Trophoblast cell (in vitro differentiated cells and primary cell): ENCODE measurements around the gene ULBP2.
A peak's percentile ranks its signal among the peaks of the same experiment; 100 is the strongest.
"Not testable (repeated sequence)": the region's sequence is repeated elsewhere in the genome, so short reads cannot be mapped to it uniquely, and the experiment has no call there.

Experiments used
- DNase-seq, 2 donors: peaks; one replicate each; pipeline ENCODE4 v3.0.0-alpha.2; 2016
- H2AFZ ChIP-seq: 2 replicates; pipeline ENCODE4 v1.6.1; 2013; ENCODE audit warnings: low read length, moderate library complexity, mild to moderate bottlenecking; ENCODE audit not compliant: insufficient read depth, poor library complexity
- H2AK5ac ChIP-seq: 2 replicates; pipeline ENCODE4 v1.6.1; 2013; ENCODE audit warnings: mild to moderate bottlenecking, low read length
- H2BK120ac ChIP-seq: 2 replicates; pipeline ENCODE4 v1.6.1; 2013; ENCODE audit warnings: low read length, mild to moderate bottlenecking, moderate library complexity; ENCODE audit not compliant: insufficient read depth, poor library complexity
- H2BK12ac ChIP-seq: 2 replicates; pipeline ENCODE4 v1.6.1; 2013; ENCODE audit warnings: mild to moderate bottlenecking, low read length, moderate library complexity
- H2BK5ac ChIP-seq: 2 replicates; pipeline ENCODE4 v1.6.1; 2013; ENCODE audit warnings: low read length, low read depth, moderate library complexity, mild to moderate bottlenecking; ENCODE audit not compliant: poor library complexity
- H3K14ac ChIP-seq: 2 replicates; pipeline ENCODE4 v1.6.1; 2013; ENCODE audit warnings: mild to moderate bottlenecking, low read length
- H3K18ac ChIP-seq: 2 replicates; pipeline ENCODE4 v1.6.1; 2013; ENCODE audit warnings: mild to moderate bottlenecking, low read length
- H3K23ac ChIP-seq: 2 replicates; pipeline ENCODE4 v1.6.1; 2013; ENCODE audit warnings: low read length
- H3K27ac ChIP-seq: 2 replicates; pipeline ENCODE4 v1.5.1; 2013; ENCODE audit warnings: low read depth, mild to moderate bottlenecking, inconsistent platforms, low read length, moderate library complexity
- H3K27me3 ChIP-seq: 2 replicates; pipeline ENCODE4 v1.6.1; 2013; ENCODE audit warnings: inconsistent platforms, mild to moderate bottlenecking, low read length, moderate library complexity; ENCODE audit not compliant: insufficient read depth
- H3K36me3 ChIP-seq, 2 experiments: 1 replicate in 1 of 2; 2 replicates in 1 of 2; pipeline ENCODE4 v1.6.1; 2013; ENCODE audit warnings: low read length in 2 of 2, mild to moderate bottlenecking in 2 of 2, moderate library complexity in 1 of 2; ENCODE audit not compliant: insufficient read depth in 2 of 2, control insufficient read depth in 1 of 2
- H3K4ac ChIP-seq: 2 replicates; pipeline ENCODE4 v1.6.1; 2013; ENCODE audit warnings: low read depth, mild to moderate bottlenecking, low read length, moderate library complexity
- H3K4me1 ChIP-seq, 2 experiments: 1 replicate in 1 of 2; 2 replicates in 1 of 2; pipeline ENCODE4 v1.6.1; 2013; ENCODE audit warnings: low read length in 2 of 2, mild to moderate bottlenecking in 2 of 2, moderate library complexity in 1 of 2; ENCODE audit not compliant: insufficient read depth in 2 of 2, control insufficient read depth in 1 of 2
- H3K4me2 ChIP-seq: 2 replicates; pipeline ENCODE4 v1.6.1; 2013; ENCODE audit warnings: inconsistent platforms, mild to moderate bottlenecking, low read length, moderate library complexity
- H3K4me3 ChIP-seq: 2 replicates; pipeline ENCODE4 v1.5.1; 2013; ENCODE audit warnings: mild to moderate bottlenecking, low read depth, low read length, inconsistent platforms
- H3K79me1 ChIP-seq: one replicate; pipeline ENCODE4 v1.6.1; 2013; ENCODE audit warnings: low read length
- H3K79me2 ChIP-seq: 2 replicates; pipeline ENCODE4 v1.6.1; 2013; ENCODE audit warnings: low read length, mild to moderate bottlenecking; ENCODE audit not compliant: control insufficient read depth, insufficient read depth, poor library complexity
- H3K9ac ChIP-seq: 2 replicates; pipeline ENCODE4 v1.6.1; 2013; ENCODE audit warnings: mild to moderate bottlenecking, low read length
- H3K9me3 ChIP-seq: 2 replicates; pipeline ENCODE4 v1.6.1; 2013; ENCODE audit warnings: low read depth, mild to moderate bottlenecking, control low read depth, inconsistent platforms, low read length; ENCODE audit not compliant: insufficient read depth
- H4K12ac ChIP-seq: 2 replicates; pipeline ENCODE4 v1.6.1; 2013; ENCODE audit warnings: low read depth, mild to moderate bottlenecking, low read length, moderate library complexity
- H4K8ac ChIP-seq: 2 replicates; pipeline ENCODE4 v1.6.1; 2013; ENCODE audit warnings: low read depth, mild to moderate bottlenecking, low read length, moderate library complexity
- H4K91ac ChIP-seq: one replicate; pipeline ENCODE4 v1.6.1; 2013; ENCODE audit warnings: low read depth, mild to moderate bottlenecking, low read length, moderate library complexity
- WGBS: extraction: QIAGEN DNeasy Blood & Tissue Kit; methylation state at CpG from one replicate; pipeline ENCODE4 v1.1.7; 2013; ENCODE audit warnings: missing lambda C conversion rate; ENCODE audit not compliant: insufficient read length, insufficient coverage; ENCODE audit errors: extremely low coverage; 5-methylcytosine and 5-hydroxymethylcytosine counted together

The ULBP2 gene

DNA sequence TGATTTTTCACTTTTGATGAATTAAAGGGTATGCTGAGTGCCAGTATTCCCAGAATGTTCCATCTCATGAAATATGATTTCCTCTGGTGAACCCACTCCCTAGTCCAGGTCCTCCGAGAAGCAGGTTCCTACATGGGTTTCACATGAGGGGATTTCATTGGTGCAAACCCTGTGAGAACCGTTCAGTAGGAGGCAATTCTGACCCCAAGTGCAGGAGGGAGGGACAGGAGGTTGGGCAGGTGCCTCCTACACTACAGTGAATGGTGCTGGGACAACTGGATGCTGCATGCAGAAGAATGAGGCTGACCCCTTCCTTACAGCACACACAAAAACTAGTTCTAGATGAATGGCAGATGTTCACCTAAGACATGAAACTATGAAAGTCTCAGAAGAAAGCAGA lies 5.1 kb upstream of the ULBP2 start:
- Histone ChIP-seq H2AK5ac (no peak overlapping the region), H3K4me2 (no peak overlapping the region), H3K36me3 (no peaks in the 10 kb centered on the region), H3K4me3 (no peak overlapping the region), H3K79me1 (no peaks in the 10 kb centered on the region), H2BK120ac (no peak overlapping the region), H3K18ac (no peak overlapping the region), H2BK12ac (no peak overlapping the region), H3K14ac (no peak overlapping the region), H3K79me2 (no peaks in the 10 kb centered on the region), H4K91ac (no peak overlapping the region), H2AFZ (no peak overlapping the region), H3K23ac (no peak overlapping the region), H4K12ac (no peak overlapping the region), H3K27me3 (peaks cover 38% of the 10 kb centered on the region), H3K4ac (no peak overlapping the region), H4K8ac (no peak overlapping the region), H3K4me1 (peaks cover 4 to 6% of the 10 kb centered on the region in 2 experiments), H2BK5ac (no peak overlapping the region), H3K9me3 (peaks cover 4% of the 10 kb centered on the region), H3K27ac (no peak overlapping the region), H3K9ac (no peak overlapping the region)
- no CpG with 5 or more reads among the region's 2 CpGs for WGBS
- DNase-seq, result no peak

DNA sequence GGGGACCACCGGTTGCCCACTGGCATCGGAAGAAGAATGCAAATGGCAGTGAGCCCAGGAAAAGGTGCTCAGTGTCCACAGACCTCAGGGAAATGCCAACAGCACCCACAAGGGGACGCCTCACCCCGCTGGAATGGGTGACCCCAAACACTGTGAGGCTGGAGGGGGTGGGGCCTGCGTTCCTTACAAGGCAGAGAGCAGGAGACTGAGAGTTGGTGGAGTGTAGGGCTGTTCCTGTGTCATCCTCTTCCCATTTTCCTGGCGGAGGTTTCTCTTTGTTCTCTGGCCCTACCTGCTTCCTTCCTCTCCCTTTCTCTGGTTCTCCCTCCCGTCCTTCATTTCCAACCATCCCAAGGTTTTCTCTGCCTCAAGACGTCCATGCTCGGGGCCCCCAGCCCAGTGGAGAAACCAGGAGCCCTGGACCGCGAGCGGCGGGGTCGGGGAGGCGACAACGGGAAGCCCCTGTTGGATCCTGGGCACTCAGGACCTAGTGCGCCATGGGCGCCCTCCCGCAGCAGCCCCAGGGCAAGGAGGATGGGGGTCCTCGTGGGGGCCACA lies 3.7 kb upstream of the ULBP2 start:
- not testable (repeated sequence) for H3K79me2 ChIP-seq, H3K79me1 ChIP-seq, H4K91ac ChIP-seq, H3K18ac ChIP-seq, H4K8ac ChIP-seq, H3K27ac ChIP-seq, H2AK5ac ChIP-seq, H3K36me3 ChIP-seq, H2AFZ ChIP-seq, H2BK120ac ChIP-seq, H2BK5ac ChIP-seq, H3K23ac ChIP-seq, DNase-seq, H3K4me2 ChIP-seq, H3K14ac ChIP-seq, H3K9ac ChIP-seq, H4K12ac ChIP-seq, H3K9me3 ChIP-seq, H3K4ac ChIP-seq, H2BK12ac ChIP-seq, H3K4me3 ChIP-seq
- WGBS, result no CpG with 5 or more reads among the region's 20 CpGs
- Histone ChIP-seq H3K27me3 (peaks cover 48% of the 10 kb centered on the region), H3K4me1 (peaks cover 8 to 10% of the 10 kb centered on the region in 2 experiments)

DNA sequence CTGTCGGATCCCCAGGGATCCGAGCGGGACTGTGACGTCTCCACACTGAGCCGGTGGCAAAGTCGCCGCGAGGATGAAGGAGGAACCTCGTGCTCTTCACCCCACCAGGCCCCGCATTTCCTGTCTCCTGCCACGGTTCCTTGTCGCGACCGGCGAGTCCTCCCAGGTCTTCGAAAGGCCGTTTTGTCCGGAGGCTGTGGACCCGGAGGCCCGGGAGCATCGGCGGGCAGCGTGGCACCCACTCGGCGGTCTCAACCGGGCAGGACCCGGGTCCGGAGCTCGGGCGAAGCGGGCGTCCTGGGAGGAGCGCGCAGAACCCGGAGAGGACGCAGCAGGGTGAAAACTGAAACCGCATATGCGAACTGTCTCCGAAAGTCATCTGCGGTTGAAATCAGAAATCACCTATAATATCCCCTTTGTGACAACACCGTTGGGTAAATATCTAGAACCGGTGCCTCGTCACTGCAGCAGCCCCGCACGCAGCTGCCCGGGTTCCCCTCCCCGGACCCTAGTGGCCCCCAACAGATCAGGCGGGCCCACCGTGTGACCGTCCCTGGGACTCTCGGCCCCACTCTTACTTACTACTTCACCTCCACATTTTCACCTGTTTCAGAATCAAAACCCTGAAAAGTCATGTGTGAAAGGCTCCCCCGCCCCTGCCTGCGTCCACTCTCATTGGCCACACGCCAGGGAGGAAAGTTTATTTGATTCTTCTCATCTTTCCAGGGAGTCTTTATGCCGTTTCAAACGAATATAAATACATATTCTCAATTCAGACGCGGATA lies 3.1 kb upstream of the ULBP2 start:
- no CpG with 5 or more reads among the region's 58 CpGs for WGBS
- Histone ChIP-seq H2BK120ac (no peak overlapping the region), H3K36me3 (no peaks in the 10 kb centered on the region), H2BK5ac (no peak overlapping the region), H4K12ac (no peak overlapping the region), H3K27me3 (peaks cover 48% of the 10 kb centered on the region), H3K18ac (no peak overlapping the region), H2BK12ac (no peak overlapping the region), H3K23ac (no peak overlapping the region), H3K4ac (no peak overlapping the region), H3K79me1 (no peaks in the 10 kb centered on the region), H4K91ac (no peak overlapping the region), H4K8ac (no peak overlapping the region), H3K27ac (no peak overlapping the region), H3K79me2 (no peaks in the 10 kb centered on the region), H2AK5ac (no peak overlapping the region), H3K4me3 (no peak overlapping the region), H3K9me3 (peaks cover 10% of the 10 kb centered on the region), H2AFZ (no peak overlapping the region), H3K4me1 (peaks cover 8 to 10% of the 10 kb centered on the region in 2 experiments), H3K9ac (no peak overlapping the region), H3K14ac (no peak overlapping the region), H3K4me2 (peak overlapping the region; percentile 20)
- DNase-seq, result peak in 1 of 2 donors; percentile 19

DNA sequence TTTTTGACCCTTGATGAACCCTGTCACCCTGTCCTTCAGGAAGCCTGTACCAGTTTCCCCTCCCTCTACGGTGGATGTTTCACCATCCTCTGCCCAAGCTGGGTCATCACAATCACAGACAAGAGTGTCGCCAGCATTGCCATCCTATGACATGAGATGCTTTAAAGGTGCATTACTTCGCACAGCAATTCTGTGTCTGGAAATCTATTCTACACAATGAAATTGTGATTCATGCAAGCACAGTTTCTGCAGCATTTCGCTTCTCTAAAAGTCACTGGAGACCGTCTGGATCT lies 2.5 kb upstream of the ULBP2 start:
- peaks cover 10% of the 10 kb centered on the region for H3K9me3 ChIP-seq
- H3K79me2 ChIP-seq, result no peaks in the 10 kb centered on the region
- H3K4me2 ChIP-seq, result no peak overlapping the region
- no peak overlapping the region for H4K91ac ChIP-seq
- H2BK12ac ChIP-seq, result no peak overlapping the region
- no peak overlapping the region for H2AK5ac ChIP-seq
- no peak overlapping the region for H2BK120ac ChIP-seq
- WGBS, result no CpG with 5 or more reads among the region's 5 CpGs
- no peaks in the 10 kb centered on the region for H3K36me3 ChIP-seq
- no peak overlapping the region for H3K27ac ChIP-seq
- no peak overlapping the region for H2AFZ ChIP-seq
- no peak overlapping the region for H3K9ac ChIP-seq
- H3K23ac ChIP-seq, result no peak overlapping the region
- H3K79me1 ChIP-seq, result no peaks in the 10 kb centered on the region
- peaks cover 48% of the 10 kb centered on the region for H3K27me3 ChIP-seq
- H4K8ac ChIP-seq, result no peak overlapping the region
- no peak for DNase-seq
- H3K4me1 ChIP-seq, result peaks cover 8 to 10% of the 10 kb centered on the region in 2 experiments
- H3K4me3 ChIP-seq, result no peak overlapping the region
- H3K14ac ChIP-seq, result no peak overlapping the region
- no peak overlapping the region for H3K18ac ChIP-seq
- no peak overlapping the region for H4K12ac ChIP-seq
- no peak overlapping the region for H2BK5ac ChIP-seq
- no peak overlapping the region for H3K4ac ChIP-seq
